ENCODE measurements around the gene TUBB1.

TUBB1 gene

GRCh38 chr20:59044796-59045195 lies 25.6 kb downstream of the TUBB1 start:
- no peak for DNase-seq

GRCh38 chr20:59046862-59047261 lies 27.6 kb downstream of the TUBB1 start:
- DNase-seq = no peak

- no peak for DNase-seq
These were observed 28.9 kb downstream of the TUBB1 start for GRCh38 chr20:59047938-59048680.

- no peak for DNase-seq
These were observed 29.4 kb downstream of the TUBB1 start for GRCh38 chr20:59048681-59049030.

GRCh38 chr20:59050437-59050836 lies 31.2 kb downstream of the TUBB1 start:
- no peak for DNase-seq

GRCh38 chr20:59051666-59052185 lies 32.5 kb downstream of the TUBB1 start:
- DNase-seq = peak; percentile 91

GRCh38 chr20:59055302-59055701 lies 36.1 kb downstream of the TUBB1 start:
- DNase-seq = no peak

GRCh38 chr20:59062081-59062480 lies 42.9 kb downstream of the TUBB1 start:
- no peak for DNase-seq

GRCh38 chr20:59063358-59064213 lies 44.4 kb downstream of the TUBB1 start:
- peak; percentile 61 for DNase-seq

GRCh38 chr20:59064214-59064722 lies 45.0 kb downstream of the TUBB1 start:
- peak; percentile 80 for DNase-seq

GRCh38 chr20:59068534-59068933 lies 49.3 kb downstream of the TUBB1 start:
- no peak for DNase-seq

GRCh38 chr20:59069026-59069425 lies 49.8 kb downstream of the TUBB1 start:
- DNase-seq = no peak

- DNase-seq = no peak
These were observed 52.0 kb downstream of the TUBB1 start for GRCh38 chr20:59071216-59071615.

GRCh38 chr20:59073582-59073981 lies 54.4 kb downstream of the TUBB1 start:
- DNase-seq = no peak

GRCh38 chr20:59074456-59074855 lies 55.2 kb downstream of the TUBB1 start:
- no peak for DNase-seq

- DNase-seq = no peak
These were observed 56.8 kb downstream of the TUBB1 start for GRCh38 chr20:59075934-59076508.
